SHP77 treated with DMSO at 0.1 percent for 48 hours (cell line): ENCODE results near the gene ZHX3.

Experiments
- DNase-seq: peaks from one replicate; lab custom pipeline; 2025; lab: John Stamatoyannopoulos, UW

The ZHX3 gene

GRCh38 chr20:41317546-41318270, at the start of gene ZHX3:
Gene ZHX3, minus strand, starts transcription at chr20:41317731. Its CDS starts 112,815 bp downstream, at chr20:41204916.
- peak; percentile 78 for DNase-seq

GRCh38 chr20:41367393-41367695, 49.8 kb upstream of the ZHX3 start:
- no peak for DNase-seq

- DNase-seq, result no peak
Observed at GRCh38 chr20:41366546-41367392, 49.2 kb upstream of the ZHX3 start, which contains the start of gene EMILIN3. Gene EMILIN3, minus strand, starts transcription at chr20:41366818. Its CDS starts 184 bp downstream, at chr20:41366634.

- no peak for DNase-seq
Observed at GRCh38 chr20:41365777-41366545, 48.4 kb upstream of the ZHX3 start.

- DNase-seq, result no peak
Observed at GRCh38 chr20:41364967-41365765, 47.6 kb upstream of the ZHX3 start.

- no peak for DNase-seq
Observed at GRCh38 chr20:41364236-41364855, 46.8 kb upstream of the ZHX3 start.

- DNase-seq, result no peak
Observed at GRCh38 chr20:41363601-41364000, 46.1 kb upstream of the ZHX3 start.

- no peak for DNase-seq
Observed at GRCh38 chr20:41362748-41363140, 45.2 kb upstream of the ZHX3 start.

GRCh38 chr20:41361757-41362747, 44.5 kb upstream of the ZHX3 start:
- DNase-seq, result peak; percentile 14

- no peak for DNase-seq
Observed at GRCh38 chr20:41360831-41361756, 43.6 kb upstream of the ZHX3 start.

GRCh38 chr20:41359541-41360011, 42.0 kb upstream of the ZHX3 start:
- no peak for DNase-seq

- DNase-seq, result no peak
Observed at GRCh38 chr20:41358717-41359116, 41.2 kb upstream of the ZHX3 start.

GRCh38 chr20:41358230-41358629, 40.7 kb upstream of the ZHX3 start:
- no peak for DNase-seq

- no peak for DNase-seq
Observed at GRCh38 chr20:41357424-41358163, 40.1 kb upstream of the ZHX3 start.

GRCh38 chr20:41356951-41357350, 39.4 kb upstream of the ZHX3 start:
- no peak for DNase-seq

GRCh38 chr20:41355598-41356203, 38.2 kb upstream of the ZHX3 start:
- no peak for DNase-seq

- no peak for DNase-seq
Observed at GRCh38 chr20:41355192-41355591, 37.7 kb upstream of the ZHX3 start.

GRCh38 chr20:41353530-41353929, 36.0 kb upstream of the ZHX3 start:
- DNase-seq, result no peak
